Stimulated activated CD4-positive, alpha-beta T cell treated with anti-CD3 and anti-CD28 coated beads, TNF-alpha, amount 100 ng/mL, for 1 hour (primary cell): ENCODE measurements around the gene ACTA2.
A peak's percentile ranks its signal among the peaks of the same experiment; 100 is the strongest.

Source experiments
- DNase-seq, 3 donors: peaks; one replicate each; pipeline ENCODE4 v3.0.0-alpha.2; 2020; ENCODE audit warnings: low read depth in 3 of 3, low spot score in 1 of 3

The ACTA2 gene

GRCh38 chr10:88952647-88953111, at the start of gene ACTA2:
Gene ACTA2, minus strand, starts transcription at chr10:88952773. Its CDS starts 3,843 bp downstream, at chr10:88948930.
- DNase-seq = no peak

GRCh38 chr10:89001729-89002072, 49.1 kb upstream of the ACTA2 start:
- DNase-seq = no peak

- no peak for DNase-seq
Observed at GRCh38 chr10:89001024-89001728, 48.6 kb upstream of the ACTA2 start.

GRCh38 chr10:88999625-89000024, 47.1 kb upstream of the ACTA2 start:
- DNase-seq = no peak

GRCh38 chr10:88996927-88997326, 44.4 kb upstream of the ACTA2 start:
- no peak for DNase-seq

- DNase-seq = no peak
Observed at GRCh38 chr10:88995156-88995876, 42.7 kb upstream of the ACTA2 start.

- DNase-seq = no peak
Observed at GRCh38 chr10:88994019-88994418, 41.4 kb upstream of the ACTA2 start.

GRCh38 chr10:88992921-88993524, 40.5 kb upstream of the ACTA2 start:
- DNase-seq = no peak

GRCh38 chr10:88991899-88992320, 39.3 kb upstream of the ACTA2 start:
- DNase-seq = no peak

GRCh38 chr10:88991161-88991898, 38.8 kb upstream of the ACTA2 start:
- DNase-seq = peak in 2 of 3 donors; percentile 29 to 66

- peak; percentile 53 to 64 (median 59) for DNase-seq
Observed at GRCh38 chr10:88990384-88991160, 38.0 kb upstream of the ACTA2 start, which contains the start of gene FAS. Gene FAS, plus strand, starts transcription at chr10:88990798. Its CDS starts 79 bp downstream, at chr10:88990877.

- no peak for DNase-seq
Observed at GRCh38 chr10:88989824-88990383, 37.3 kb upstream of the ACTA2 start.

GRCh38 chr10:88989423-88989822, 36.9 kb upstream of the ACTA2 start:
- DNase-seq = no peak

- no peak for DNase-seq
Observed at GRCh38 chr10:88987840-88988239, 35.3 kb upstream of the ACTA2 start.

- DNase-seq = no peak
Observed at GRCh38 chr10:88987243-88987725, 34.7 kb upstream of the ACTA2 start.

GRCh38 chr10:88986549-88987242, 34.1 kb upstream of the ACTA2 start:
- no peak for DNase-seq

- no peak for DNase-seq
Observed at GRCh38 chr10:88984525-88984924, 32.0 kb upstream of the ACTA2 start.

- no peak for DNase-seq
Observed at GRCh38 chr10:88983939-88984338, 31.4 kb upstream of the ACTA2 start.

GRCh38 chr10:88983206-88983605, 30.6 kb upstream of the ACTA2 start:
- no peak for DNase-seq
